ENCODE data around the gene TMEM121.

- TF ChIP-seq CTCF (IDR thresholded peaks at IDR 0.05) = no peak
- no peak for TF ChIP-seq EZH2 (IDR thresholded peaks at IDR 0.05; ENCODE audit: borderline replicate concordance, insufficient read depth, low read depth, low read length, poor library complexity, severe bottlenecking)
Observed at GRCh38 chr14:105500036-105500725, 26.2 kb upstream of the TMEM121 start.
